ENCODE measurements around the gene FRZB. TPM values are rescaled to one million over a fixed set of nuclear protein-coding genes. Genes with fewer than 3 reads are reported as not detected.
"Not testable (repeated sequence)": the region's sequence is repeated elsewhere in the genome, so short reads cannot be mapped to it uniquely, and the experiment has no call there.

FRZB gene
- total RNA-seq, 2 donors from 2014 or later: not detected

DNA sequence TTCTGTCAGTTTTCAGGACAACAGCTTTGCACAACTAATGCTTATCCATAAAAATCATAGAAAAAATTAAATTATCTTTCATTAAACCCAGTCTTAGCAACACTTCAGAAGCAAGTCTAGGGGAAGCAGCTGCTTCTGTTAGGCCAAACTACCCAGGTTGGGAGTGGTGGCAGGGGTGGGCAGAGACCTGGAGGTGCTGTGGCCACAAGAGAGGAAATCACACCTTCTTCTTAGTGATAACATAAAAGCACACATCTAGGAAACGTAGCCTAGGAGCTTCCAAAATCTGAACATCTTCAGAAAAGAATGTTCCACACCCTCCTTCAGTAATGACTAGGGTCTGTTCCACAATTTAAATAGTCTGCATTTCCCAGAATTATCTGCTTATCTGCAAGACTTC, 32.3 kb upstream of the FRZB start:
- no peaks in the 10 kb centered on the region for H3K4me1 Mint-ChIP-seq (ENCODE audit: low read depth)
- H3K27ac Mint-ChIP-seq: no peak overlapping the region
- DNase-seq (no peak), ATAC-seq (replicated peaks in 1 of 2) (no peak)
- H3K4me3 Mint-ChIP-seq: no peak overlapping the region
- no peaks in the 10 kb centered on the region for H3K9me3 Mint-ChIP-seq
- no peaks in the 10 kb centered on the region for H3K36me3 Mint-ChIP-seq (ENCODE audit: insufficient read depth in 2 of 2)
- H3K27me3 Mint-ChIP-seq (ENCODE audit: low read depth): peaks cover 7% of the 10 kb centered on the region

DNA sequence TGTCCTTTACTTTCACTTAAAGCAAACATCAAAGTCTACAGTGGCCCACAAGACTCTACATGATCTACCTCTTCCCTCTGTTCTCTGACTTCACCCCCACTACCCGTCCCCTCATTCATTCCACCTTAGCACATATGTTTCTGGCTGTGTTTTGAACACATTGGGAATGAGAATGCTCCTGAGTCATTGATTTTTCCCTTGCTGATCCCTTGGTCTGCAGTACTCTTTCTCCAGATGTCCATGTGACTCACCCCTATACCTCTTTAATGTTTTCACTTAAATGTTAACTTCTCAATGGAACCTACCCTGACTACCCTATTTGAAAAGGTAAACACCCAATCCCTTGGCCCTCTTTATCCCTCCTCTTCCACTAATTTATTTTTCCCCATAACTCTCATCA, 30.7 kb upstream of the FRZB start:
- DNase-seq (no peak), ATAC-seq (replicated peaks in 1 of 2) (no peak)
- no peaks in the 10 kb centered on the region for H3K4me1 Mint-ChIP-seq (ENCODE audit: low read depth)
- H3K27me3 Mint-ChIP-seq (ENCODE audit: low read depth): peaks cover 7% of the 10 kb centered on the region
- no peak overlapping the region for H3K4me3 Mint-ChIP-seq
- no peak overlapping the region for H3K27ac Mint-ChIP-seq
- H3K36me3 Mint-ChIP-seq (ENCODE audit: insufficient read depth in 2 of 2): no peaks in the 10 kb centered on the region
- no peaks in the 10 kb centered on the region for H3K9me3 Mint-ChIP-seq

DNA sequence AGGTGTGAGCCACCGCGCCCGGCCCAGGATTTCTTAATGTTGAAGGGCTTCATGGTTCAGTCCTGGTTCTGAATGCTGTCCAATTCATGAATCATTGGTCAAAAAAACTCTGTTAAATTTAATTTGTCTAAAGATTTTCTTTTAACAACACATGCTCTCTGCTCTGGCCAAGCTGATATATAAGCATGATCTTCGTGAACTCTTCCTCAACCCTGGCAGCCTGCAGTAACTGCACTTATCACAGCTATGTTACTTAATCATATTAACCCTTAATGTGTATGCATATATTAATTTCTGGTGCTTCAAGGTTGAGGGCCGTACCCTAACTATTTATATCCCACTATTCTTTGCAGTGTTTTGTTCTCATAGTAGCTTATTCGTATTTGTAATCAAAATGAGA, 29.4 kb upstream of the FRZB start:
- Mint-ChIP-seq H3K36me3 (ENCODE audit: insufficient read depth in 2 of 2) (no peaks in the 10 kb centered on the region), H3K4me1 (ENCODE audit: low read depth) (no peaks in the 10 kb centered on the region), H3K27ac (no peak overlapping the region), H3K4me3 (no peak overlapping the region), H3K27me3 (ENCODE audit: low read depth) (peaks cover 7% of the 10 kb centered on the region), H3K9me3 (no peaks in the 10 kb centered on the region)
- no peak for DNase-seq
- no peak for ATAC-seq (replicated peaks in 1 of 2)

DNA sequence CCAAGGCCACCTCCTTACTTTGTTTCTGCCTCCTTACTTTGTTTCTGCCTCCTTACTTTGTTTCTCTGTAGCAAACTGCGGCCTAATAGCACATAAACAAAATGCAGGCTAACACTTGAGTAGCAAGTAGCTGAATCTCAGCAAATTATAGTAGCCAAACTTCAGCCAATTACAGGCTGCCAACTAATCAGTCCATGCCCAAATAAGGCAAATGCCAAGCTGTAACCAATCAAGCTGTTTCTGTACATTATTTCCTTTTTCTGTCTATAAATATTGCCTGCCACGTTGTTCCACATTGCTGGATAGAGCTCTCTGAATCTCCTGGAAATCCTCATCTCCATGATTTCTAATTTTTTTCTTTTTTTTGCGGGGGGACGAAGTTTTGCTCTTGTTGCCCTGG, 28.7 kb upstream of the FRZB start:
- H3K4me1 Mint-ChIP-seq (ENCODE audit: low read depth): no peaks in the 10 kb centered on the region
- peaks cover 7% of the 10 kb centered on the region for H3K27me3 Mint-ChIP-seq (ENCODE audit: low read depth)
- no peaks in the 10 kb centered on the region for H3K9me3 Mint-ChIP-seq
- no peaks in the 10 kb centered on the region for H3K36me3 Mint-ChIP-seq (ENCODE audit: insufficient read depth in 2 of 2)
- DNase-seq (no peak), ATAC-seq (replicated peaks in 1 of 2) (no peak)
- no peak overlapping the region for H3K4me3 Mint-ChIP-seq
- H3K27ac Mint-ChIP-seq: no peak overlapping the region

DNA sequence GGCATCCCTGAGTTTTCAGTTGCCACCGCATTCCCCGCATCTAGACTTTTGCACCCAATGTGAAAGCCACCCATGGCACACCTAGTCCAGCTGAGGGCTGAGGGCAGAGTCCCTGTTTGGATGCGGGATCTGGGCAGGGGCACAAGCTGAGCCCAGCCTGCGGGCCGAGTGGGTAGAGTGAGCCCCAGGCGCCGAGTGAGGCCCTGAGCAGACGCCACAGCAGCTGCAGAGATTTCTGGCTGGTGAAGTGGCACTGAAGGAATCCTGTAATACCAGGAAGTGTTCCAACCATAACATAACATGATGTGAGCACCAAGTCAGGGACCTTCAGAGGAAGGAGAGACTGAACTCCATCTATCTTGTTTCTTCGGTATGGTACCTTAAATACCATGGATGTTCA, 27.7 kb upstream of the FRZB start:
- Mint-ChIP-seq H3K4me3 (no peak overlapping the region), H3K9me3 (no peaks in the 10 kb centered on the region), H3K4me1 (ENCODE audit: low read depth) (no peaks in the 10 kb centered on the region), H3K27ac (no peak overlapping the region), H3K27me3 (ENCODE audit: low read depth) (peaks cover 7% of the 10 kb centered on the region), H3K36me3 (ENCODE audit: insufficient read depth in 2 of 2) (no peaks in the 10 kb centered on the region)
- DNase-seq (no peak), ATAC-seq (replicated peaks in 1 of 2) (no peak)

DNA sequence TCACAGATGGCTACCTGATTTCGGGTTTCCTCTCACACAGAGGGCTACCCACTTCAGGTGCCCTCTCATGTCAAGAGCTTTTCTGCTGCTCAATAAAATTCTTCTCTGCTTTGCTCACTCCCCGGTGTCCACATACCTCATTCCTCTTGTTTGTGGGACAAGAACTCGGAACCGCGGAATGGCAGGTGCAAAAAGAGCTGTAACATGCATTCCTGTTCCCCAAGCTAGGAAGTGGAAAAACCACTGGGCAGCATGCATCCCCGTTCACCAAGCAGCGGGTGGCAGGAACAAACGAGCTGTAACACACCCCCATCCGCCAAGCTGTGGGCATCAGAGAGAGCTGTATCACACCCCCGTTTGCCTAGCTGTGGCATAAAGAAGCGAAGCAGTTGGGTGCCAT, 27.2 kb upstream of the FRZB start:
- ATAC-seq (replicated peaks in 1 of 2): no peak
- H3K36me3 Mint-ChIP-seq (ENCODE audit: insufficient read depth in 2 of 2): no peaks in the 10 kb centered on the region
- DNase-seq: no peak
- H3K4me1 Mint-ChIP-seq (ENCODE audit: low read depth): no peaks in the 10 kb centered on the region
- H3K27me3 Mint-ChIP-seq (ENCODE audit: low read depth): peaks cover 7% of the 10 kb centered on the region
- H3K4me3 Mint-ChIP-seq: no peak overlapping the region
- H3K9me3 Mint-ChIP-seq: no peaks in the 10 kb centered on the region
- no peak overlapping the region for H3K27ac Mint-ChIP-seq

DNA sequence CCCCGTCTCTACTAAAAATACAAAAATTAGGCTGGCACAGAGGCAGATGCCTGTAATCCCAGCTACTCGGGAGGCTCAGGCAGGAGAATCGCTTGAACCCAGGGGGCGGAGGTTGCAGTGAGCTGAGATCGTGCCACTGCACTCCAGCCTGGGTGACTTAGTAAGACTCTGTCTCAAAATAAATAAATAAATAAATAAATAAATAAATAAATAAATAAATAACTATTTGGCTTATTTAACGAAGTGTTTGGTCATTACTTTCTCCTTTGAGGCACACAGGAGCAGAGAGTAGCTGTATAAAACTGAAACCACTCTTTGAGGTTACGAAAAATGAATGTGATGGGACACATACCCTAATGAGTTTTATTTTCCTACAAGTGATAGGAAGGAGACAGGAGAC, 26.6 kb upstream of the FRZB start:
- not testable (repeated sequence) for H3K4me3 Mint-ChIP-seq; DNase-seq; H3K4me1 Mint-ChIP-seq (ENCODE audit: low read depth); ATAC-seq (replicated peaks in 1 of 2); H3K27me3 Mint-ChIP-seq (ENCODE audit: low read depth); H3K9me3 Mint-ChIP-seq; H3K27ac Mint-ChIP-seq; H3K36me3 Mint-ChIP-seq (ENCODE audit: insufficient read depth in 2 of 2)

DNA sequence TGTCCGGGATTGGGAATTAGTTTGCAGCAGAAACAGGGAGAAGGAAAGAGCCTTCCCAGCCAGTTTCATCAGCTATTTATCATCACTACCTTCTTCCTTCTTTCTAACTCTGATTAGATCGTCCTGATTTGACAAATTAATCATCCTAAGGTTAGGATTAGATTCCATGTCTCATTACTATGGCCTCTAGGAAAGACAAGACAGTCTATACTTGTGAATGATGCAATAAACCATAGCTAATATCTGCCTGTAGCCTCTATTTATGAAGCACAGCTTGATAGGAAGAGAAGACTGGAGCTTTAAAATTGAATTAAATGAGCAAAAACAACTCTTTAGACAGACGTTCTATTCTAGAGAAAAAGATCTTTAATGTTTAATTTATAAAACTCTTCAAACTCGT, 25.2 kb upstream of the FRZB start:
- H3K36me3 Mint-ChIP-seq (ENCODE audit: insufficient read depth in 2 of 2): no peaks in the 10 kb centered on the region
- no peaks in the 10 kb centered on the region for H3K9me3 Mint-ChIP-seq
- ATAC-seq (replicated peaks in 1 of 2) (no peak), DNase-seq (no peak)
- H3K4me1 Mint-ChIP-seq (ENCODE audit: low read depth): no peaks in the 10 kb centered on the region
- no peak overlapping the region for H3K4me3 Mint-ChIP-seq
- H3K27me3 Mint-ChIP-seq (ENCODE audit: low read depth): no peaks in the 10 kb centered on the region
- H3K27ac Mint-ChIP-seq: peak overlapping the region; percentile 59

DNA sequence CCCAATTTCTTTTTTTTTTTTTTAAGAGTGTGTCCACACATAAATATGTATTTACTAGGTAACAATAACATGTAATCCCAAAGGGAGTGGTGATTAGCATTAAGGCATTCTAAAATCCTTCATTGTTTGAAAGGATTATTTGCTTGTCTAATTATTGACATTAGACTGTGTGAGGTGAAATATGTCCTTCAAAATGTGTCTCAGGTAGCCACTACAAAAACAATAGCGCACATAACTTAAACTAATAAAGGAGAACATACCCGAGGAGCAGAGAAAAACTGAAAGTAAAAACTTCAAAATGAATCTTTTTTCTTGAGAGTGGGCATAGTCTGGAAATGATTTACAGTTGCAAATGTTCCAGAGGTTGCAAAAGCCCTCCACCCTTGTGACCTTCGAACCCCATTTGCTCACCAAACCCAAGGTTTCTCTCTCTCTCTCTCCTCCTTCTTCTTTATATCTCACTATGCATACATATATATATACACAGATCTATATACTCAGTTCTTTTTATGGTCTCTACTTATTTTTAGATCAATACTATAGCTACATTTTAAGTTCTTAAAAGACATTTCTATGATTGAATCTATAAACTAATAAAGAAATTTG, 24.4 kb upstream of the FRZB start:
- Mint-ChIP-seq H3K4me1 (ENCODE audit: low read depth) (no peaks in the 10 kb centered on the region), H3K36me3 (ENCODE audit: insufficient read depth in 2 of 2) (no peaks in the 10 kb centered on the region), H3K27ac (no peak overlapping the region), H3K4me3 (no peak overlapping the region), H3K27me3 (ENCODE audit: low read depth) (no peaks in the 10 kb centered on the region), H3K9me3 (no peaks in the 10 kb centered on the region)
- no peak for ATAC-seq (replicated peaks in 1 of 2)
- no peak for DNase-seq

DNA sequence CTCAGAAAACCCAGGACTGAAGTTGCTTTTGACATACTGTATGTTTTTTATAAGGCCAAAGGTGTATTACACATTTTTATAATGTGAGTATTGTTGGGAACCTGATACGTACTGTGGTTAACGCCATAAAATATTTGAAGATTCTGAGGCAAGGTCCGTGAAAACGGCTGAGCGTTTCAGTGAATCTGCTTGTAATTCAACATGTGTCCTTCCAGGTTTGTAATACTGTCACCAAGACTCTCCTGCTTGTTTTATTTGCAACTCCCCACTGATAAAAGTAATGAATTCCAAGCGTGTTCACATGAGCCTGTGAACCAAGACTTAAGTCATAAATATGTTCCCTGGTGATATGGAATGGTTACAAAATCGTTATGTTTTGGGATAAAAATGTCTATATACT, 23.9 kb upstream of the FRZB start:
- H3K4me1 Mint-ChIP-seq (ENCODE audit: low read depth): no peaks in the 10 kb centered on the region
- H3K36me3 Mint-ChIP-seq (ENCODE audit: insufficient read depth in 2 of 2): no peaks in the 10 kb centered on the region
- ATAC-seq (replicated peaks in 1 of 2): no peak
- no peaks in the 10 kb centered on the region for H3K9me3 Mint-ChIP-seq
- H3K4me3 Mint-ChIP-seq: no peak overlapping the region
- no peak overlapping the region for H3K27ac Mint-ChIP-seq
- no peaks in the 10 kb centered on the region for H3K27me3 Mint-ChIP-seq (ENCODE audit: low read depth)
- DNase-seq: no peak

DNA sequence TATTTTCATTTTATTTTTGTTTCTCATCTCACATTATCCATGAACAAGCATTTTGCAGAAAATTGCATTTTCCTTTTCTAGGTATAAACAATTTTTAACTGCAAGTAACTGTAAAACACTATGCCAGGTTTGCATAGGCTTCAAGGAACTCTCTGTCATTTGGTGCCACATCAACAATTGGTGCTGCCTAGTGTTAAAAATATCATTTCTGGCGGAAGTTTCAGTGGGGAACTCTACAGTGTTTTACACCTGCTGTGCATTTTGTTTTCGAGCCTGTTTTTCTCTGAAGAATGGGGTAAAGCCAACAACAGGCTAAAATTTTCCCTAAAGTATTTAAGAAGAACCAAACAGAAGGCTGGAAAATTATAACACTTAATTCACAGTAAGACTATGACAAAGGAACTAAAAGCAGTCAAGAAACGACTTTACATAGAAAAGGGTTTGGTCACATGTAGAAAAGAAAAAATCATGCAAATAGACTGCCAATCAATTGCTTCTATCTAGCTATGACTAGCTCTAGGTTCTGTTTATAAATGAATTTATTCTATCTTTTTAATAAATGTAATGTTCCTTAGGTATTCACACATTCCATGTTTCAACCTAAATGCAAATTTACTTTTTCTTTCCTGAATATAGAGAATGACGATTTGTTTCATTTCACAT, 21.4 kb upstream of the FRZB start:
- no peaks in the 10 kb centered on the region for H3K36me3 Mint-ChIP-seq (ENCODE audit: insufficient read depth in 2 of 2)
- ATAC-seq (replicated peaks in 1 of 2) (no peak), DNase-seq (no peak)
- H3K4me1 Mint-ChIP-seq (ENCODE audit: low read depth): no peaks in the 10 kb centered on the region
- no peaks in the 10 kb centered on the region for H3K27me3 Mint-ChIP-seq (ENCODE audit: low read depth)
- H3K9me3 Mint-ChIP-seq: no peaks in the 10 kb centered on the region
- no peak overlapping the region for H3K4me3 Mint-ChIP-seq
- no peak overlapping the region for H3K27ac Mint-ChIP-seq

DNA sequence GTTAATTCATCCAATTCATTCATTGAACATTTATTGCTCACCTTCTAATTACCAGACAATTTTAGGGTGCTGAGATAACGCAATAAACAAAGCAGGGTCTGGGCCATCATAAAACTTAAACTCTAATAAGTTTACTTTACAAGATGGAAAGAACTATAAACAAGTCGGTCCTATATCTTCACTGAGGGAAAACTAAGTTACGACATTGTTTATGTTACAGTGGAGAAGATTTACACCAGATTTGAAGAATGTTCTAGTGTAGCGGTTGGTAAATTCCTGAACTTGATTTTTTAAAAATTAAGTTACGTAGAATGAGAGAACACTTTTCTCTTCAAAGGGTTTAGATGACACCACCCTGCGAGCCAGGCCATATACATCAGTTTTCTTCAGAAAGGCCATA, 20.7 kb upstream of the FRZB start:
- no peak for DNase-seq
- Mint-ChIP-seq H3K27ac (no peak overlapping the region), H3K36me3 (ENCODE audit: insufficient read depth in 2 of 2) (no peaks in the 10 kb centered on the region), H3K9me3 (no peaks in the 10 kb centered on the region), H3K27me3 (ENCODE audit: low read depth) (no peaks in the 10 kb centered on the region), H3K4me1 (ENCODE audit: low read depth) (no peaks in the 10 kb centered on the region), H3K4me3 (no peak overlapping the region)
- no peak for ATAC-seq (replicated peaks in 1 of 2)

DNA sequence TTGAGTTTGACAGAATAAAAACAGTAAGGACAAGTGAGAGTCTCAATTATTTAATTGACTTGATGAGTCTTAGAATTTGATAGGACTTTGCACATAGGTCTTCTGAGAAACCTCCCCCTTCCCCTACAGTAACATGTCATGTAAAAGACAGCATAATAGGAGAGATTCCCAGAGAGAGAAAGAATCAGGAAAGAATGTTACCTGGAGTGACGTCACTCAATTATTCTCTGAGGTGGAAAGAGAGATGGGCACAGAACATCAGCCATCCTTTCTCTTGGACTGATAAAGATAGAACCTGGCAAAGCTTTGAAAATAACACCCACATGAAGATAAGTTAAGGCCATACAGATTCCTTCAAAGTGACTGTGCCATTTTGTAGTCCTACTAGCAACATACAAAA, 19.3 kb upstream of the FRZB start:
- no peak for ATAC-seq (replicated peaks in 1 of 2)
- no peak for DNase-seq
- H3K4me3 Mint-ChIP-seq: no peak overlapping the region
- no peaks in the 10 kb centered on the region for H3K27me3 Mint-ChIP-seq (ENCODE audit: low read depth)
- H3K36me3 Mint-ChIP-seq (ENCODE audit: insufficient read depth in 2 of 2): no peaks in the 10 kb centered on the region
- H3K4me1 Mint-ChIP-seq (ENCODE audit: low read depth): no peaks in the 10 kb centered on the region
- no peaks in the 10 kb centered on the region for H3K9me3 Mint-ChIP-seq
- no peak overlapping the region for H3K27ac Mint-ChIP-seq

DNA sequence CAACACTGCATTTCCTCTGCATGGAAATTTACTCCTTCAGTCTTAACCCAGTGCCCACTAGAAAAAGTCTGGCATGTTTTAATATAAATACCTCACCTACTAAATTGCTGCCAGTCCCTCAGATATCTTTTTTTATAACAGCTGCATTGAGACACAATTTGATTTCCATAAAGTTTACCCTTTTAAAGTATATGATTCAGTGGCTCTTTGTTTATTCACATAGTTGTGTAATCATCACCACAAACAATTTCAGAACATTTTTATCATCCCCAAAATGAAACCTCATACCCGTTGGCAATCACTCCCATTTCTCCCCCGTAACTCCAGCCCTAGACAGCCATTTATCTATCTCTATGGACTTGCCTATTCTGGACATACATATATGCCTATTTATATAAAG, 17.0 kb upstream of the FRZB start:
- DNase-seq (no peak), ATAC-seq (replicated peaks in 1 of 2) (no peak)
- Mint-ChIP-seq H3K27ac (no peak overlapping the region), H3K36me3 (ENCODE audit: insufficient read depth in 2 of 2) (no peaks in the 10 kb centered on the region), H3K4me1 (ENCODE audit: low read depth) (no peaks in the 10 kb centered on the region), H3K9me3 (peaks cover 2 to 4% of the 10 kb centered on the region in 2 donors), H3K4me3 (no peak overlapping the region), H3K27me3 (ENCODE audit: low read depth) (no peaks in the 10 kb centered on the region)

Measured in activated T-cell treated with anti-CD3 and anti-CD28 coated beads, Interleukin-2, amount 50 U/mL, for 72 hours (primary cell).